Fibroblast of lung (primary cell): ENCODE data around the gene CCDC88C. TPM values are rescaled to one million over a fixed set of nuclear protein-coding genes. Genes with fewer than 3 reads are reported as not detected.

ENCODE experiments used
- DNase-seq, 2 donors: peaks; one replicate each; pipeline versions ENCODE4 v3.0.0 to v3.0.0-alpha.2; 2010; ENCODE audit warnings: low read depth in 2 of 2
- H2AFZ ChIP-seq: 2 replicates; pipeline ENCODE4 v1.5.1; 2012; ENCODE audit warnings: low read length, control low read depth, inconsistent platforms
- H3K27ac ChIP-seq: 2 replicates; pipeline ENCODE4 v1.5.1; 2011; ENCODE audit warnings: low read length, control low read depth; ENCODE audit not compliant: insufficient read depth
- H3K27me3 ChIP-seq: 2 replicates; pipeline ENCODE4 v1.5.1; 2011; ENCODE audit warnings: mild to moderate bottlenecking, low read length; ENCODE audit not compliant: control insufficient read depth, insufficient read depth
- H3K36me3 ChIP-seq: 2 replicates; pipeline ENCODE4 v1.5.1; 2011; ENCODE audit warnings: low read length; ENCODE audit not compliant: control insufficient read depth, insufficient read depth
- H3K4me1 ChIP-seq: 2 replicates; pipeline ENCODE4 v1.5.1; 2011; ENCODE audit warnings: low read length; ENCODE audit not compliant: control insufficient read depth, insufficient read depth; ENCODE audit errors: extremely low read depth
- H3K4me2 ChIP-seq: 2 replicates; pipeline ENCODE4 v1.5.1; 2011; ENCODE audit warnings: low read length, control low read depth; ENCODE audit not compliant: insufficient read depth; ENCODE audit errors: extremely low read depth
- H3K4me3 ChIP-seq, 4 experiments: fragments of 200-600 bp in 1 of 4; sonication (generic) in 1 of 4; replicated peaks in 1 of 4; 2 replicates each; pipeline ENCODE4 v1.5.1; 2011 to 2016; ENCODE audit warnings: low read length in 4 of 4, low read depth in 3 of 4, mild to moderate bottlenecking in 3 of 4, control low read depth in 2 of 4, inconsistent platforms in 1 of 4, mixed read lengths in 1 of 4; ENCODE audit not compliant: insufficient read depth in 1 of 4; ENCODE audit errors: control extremely low read depth in 1 of 4
- H3K79me2 ChIP-seq: 2 replicates; pipeline ENCODE4 v1.5.1; 2012; ENCODE audit warnings: mild to moderate bottlenecking, low read length, inconsistent platforms; ENCODE audit not compliant: control insufficient read depth, insufficient read depth
- H3K9ac ChIP-seq: 2 replicates; pipeline ENCODE4 v1.5.1; 2011; ENCODE audit warnings: mild to moderate bottlenecking, low read length, control low read depth; ENCODE audit not compliant: insufficient read depth
- H3K9me3 ChIP-seq: 2 replicates; pipeline ENCODE4 v1.5.1; 2012; ENCODE audit warnings: low read depth, low read length; ENCODE audit not compliant: control insufficient read depth, insufficient read depth
- H4K20me1 ChIP-seq: 2 replicates; pipeline ENCODE4 v1.5.1; 2011; ENCODE audit warnings: low read length; ENCODE audit not compliant: control insufficient read depth, insufficient read depth; ENCODE audit errors: extremely low read depth
- EZH2 ChIP-seq: IDR thresholded peaks from 2 replicates; pipeline ENCODE4 v1.5.1; 2012; ENCODE audit warnings: low read length, control low read depth, mild to moderate bottlenecking; ENCODE audit errors: missing control alignments
- polyA plus RNA-seq, 2 donors: library from polyadenylated mRNA; depleted of rRNA in 1 of 2; stranded (reverse) in 1 of 2; unstranded in 1 of 2; fragments of >200 nt; gene quantifications; 2 replicates each; pipeline ENCODE4 v1.2.1, GENCODE V29; 2011 to 2012; ENCODE audit warnings: missing spikeins in 1 of 2
- total RNA-seq: library from RNA; depleted of rRNA; stranded (reverse); fragments of >200 nt; gene quantifications from 2 replicates; pipeline ENCODE4 v1.2.1, GENCODE V29; 2014
- TF ChIP-seq, protein P1 (sequence below), 2 donors: IDR thresholded peaks in 1 of 2; conservative IDR thresholded peaks in 1 of 2; 1 replicate in 1 of 2; 2 replicates in 1 of 2; pipeline ENCODE4 v1.5.1; 2011 to 2012; ENCODE audit warnings: low read length in 2 of 2, control low read depth in 1 of 2, inconsistent platforms in 1 of 2, low read depth in 1 of 2, mild to moderate bottlenecking in 1 of 2

CCDC88C gene
- total and polyA plus RNA-seq, 2 donors (not counting 1 experiment from before 2014, with no cell fraction given) = 0.02 to 0.17 TPM

DNA sequence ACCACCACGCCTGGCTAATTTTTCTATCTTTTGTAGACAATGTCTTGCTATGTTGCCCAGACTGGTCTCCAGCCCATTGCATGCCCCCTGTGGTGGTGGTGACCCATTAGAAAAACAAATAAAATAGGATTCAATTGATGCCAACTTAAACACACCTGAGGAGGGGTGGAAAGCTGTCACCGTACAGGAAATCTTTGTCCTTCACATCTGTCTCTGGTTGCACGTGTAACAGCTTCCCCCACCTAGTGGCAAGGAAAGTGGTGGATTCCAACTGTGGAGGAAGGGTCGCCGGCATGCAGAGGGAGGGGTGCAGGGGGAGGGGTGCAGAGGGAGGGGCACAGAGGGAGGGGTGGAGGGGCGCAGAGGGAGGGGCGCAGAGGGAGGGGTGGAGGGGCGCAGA lies 147.0 kb downstream of the CCDC88C start:
- Histone ChIP-seq H3K4me3 (no peak overlapping the region), H3K9me3 (no peaks in the 10 kb centered on the region), H3K27me3 (no peaks in the 10 kb centered on the region), H2AFZ (no peak overlapping the region), H3K4me2 (no peak overlapping the region), H3K36me3 (no peaks in the 10 kb centered on the region), H3K27ac (no peak overlapping the region), H3K4me1 (peaks cover 6% of the 10 kb centered on the region), H4K20me1 (no peaks in the 10 kb centered on the region), H3K9ac (no peak overlapping the region), H3K79me2 (no peaks in the 10 kb centered on the region)
- TF ChIP-seq EZH2 = no peak
- TF ChIP-seq, protein P1, sequence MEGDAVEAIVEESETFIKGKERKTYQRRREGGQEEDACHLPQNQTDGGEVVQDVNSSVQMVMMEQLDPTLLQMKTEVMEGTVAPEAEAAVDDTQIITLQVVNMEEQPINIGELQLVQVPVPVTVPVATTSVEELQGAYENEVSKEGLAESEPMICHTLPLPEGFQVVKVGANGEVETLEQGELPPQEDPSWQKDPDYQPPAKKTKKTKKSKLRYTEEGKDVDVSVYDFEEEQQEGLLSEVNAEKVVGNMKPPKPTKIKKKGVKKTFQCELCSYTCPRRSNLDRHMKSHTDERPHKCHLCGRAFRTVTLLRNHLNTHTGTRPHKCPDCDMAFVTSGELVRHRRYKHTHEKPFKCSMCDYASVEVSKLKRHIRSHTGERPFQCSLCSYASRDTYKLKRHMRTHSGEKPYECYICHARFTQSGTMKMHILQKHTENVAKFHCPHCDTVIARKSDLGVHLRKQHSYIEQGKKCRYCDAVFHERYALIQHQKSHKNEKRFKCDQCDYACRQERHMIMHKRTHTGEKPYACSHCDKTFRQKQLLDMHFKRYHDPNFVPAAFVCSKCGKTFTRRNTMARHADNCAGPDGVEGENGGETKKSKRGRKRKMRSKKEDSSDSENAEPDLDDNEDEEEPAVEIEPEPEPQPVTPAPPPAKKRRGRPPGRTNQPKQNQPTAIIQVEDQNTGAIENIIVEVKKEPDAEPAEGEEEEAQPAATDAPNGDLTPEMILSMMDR (conservative IDR thresholded peaks at IDR 0.05 in 1 of 2, IDR thresholded peaks at IDR 0.05 in 1 of 2; ENCODE audit: low read depth in 1 of 2, low read length in 2 of 2) = no peak
- DNase-seq = no peak

DNA sequence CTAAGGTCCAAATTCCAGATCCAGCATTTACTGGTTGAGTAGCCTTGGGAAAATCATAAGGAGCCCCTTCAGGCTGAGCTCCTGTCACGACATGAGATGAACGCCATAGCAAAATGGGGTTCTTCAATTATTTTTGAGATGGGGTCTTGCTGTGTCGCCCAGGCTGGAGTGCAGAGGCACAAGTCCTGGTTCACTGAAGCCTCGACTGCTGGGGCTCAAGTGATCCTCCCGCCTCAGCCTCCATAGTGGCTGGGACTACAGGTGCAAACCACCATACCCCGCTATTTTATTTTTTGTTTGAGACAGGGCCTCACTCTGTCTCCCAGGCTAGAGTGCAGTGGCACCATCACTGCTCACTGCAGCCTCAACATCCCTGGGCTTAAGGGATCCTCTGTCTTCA lies 147.4 kb downstream of the CCDC88C start:
- no peak overlapping the region for H3K4me2 ChIP-seq
- H3K4me1 ChIP-seq = peaks cover 6% of the 10 kb centered on the region
- H3K4me3 ChIP-seq = no peak overlapping the region
- no peak overlapping the region for H3K9ac ChIP-seq
- no peaks in the 10 kb centered on the region for H3K79me2 ChIP-seq
- no peaks in the 10 kb centered on the region for H3K27me3 ChIP-seq
- DNase-seq = no peak
- no peaks in the 10 kb centered on the region for H3K9me3 ChIP-seq
- H2AFZ ChIP-seq = no peak overlapping the region
- no peak for TF ChIP-seq EZH2
- no peak overlapping the region for H3K27ac ChIP-seq
- H3K36me3 ChIP-seq = no peaks in the 10 kb centered on the region
- H4K20me1 ChIP-seq = no peaks in the 10 kb centered on the region

DNA sequence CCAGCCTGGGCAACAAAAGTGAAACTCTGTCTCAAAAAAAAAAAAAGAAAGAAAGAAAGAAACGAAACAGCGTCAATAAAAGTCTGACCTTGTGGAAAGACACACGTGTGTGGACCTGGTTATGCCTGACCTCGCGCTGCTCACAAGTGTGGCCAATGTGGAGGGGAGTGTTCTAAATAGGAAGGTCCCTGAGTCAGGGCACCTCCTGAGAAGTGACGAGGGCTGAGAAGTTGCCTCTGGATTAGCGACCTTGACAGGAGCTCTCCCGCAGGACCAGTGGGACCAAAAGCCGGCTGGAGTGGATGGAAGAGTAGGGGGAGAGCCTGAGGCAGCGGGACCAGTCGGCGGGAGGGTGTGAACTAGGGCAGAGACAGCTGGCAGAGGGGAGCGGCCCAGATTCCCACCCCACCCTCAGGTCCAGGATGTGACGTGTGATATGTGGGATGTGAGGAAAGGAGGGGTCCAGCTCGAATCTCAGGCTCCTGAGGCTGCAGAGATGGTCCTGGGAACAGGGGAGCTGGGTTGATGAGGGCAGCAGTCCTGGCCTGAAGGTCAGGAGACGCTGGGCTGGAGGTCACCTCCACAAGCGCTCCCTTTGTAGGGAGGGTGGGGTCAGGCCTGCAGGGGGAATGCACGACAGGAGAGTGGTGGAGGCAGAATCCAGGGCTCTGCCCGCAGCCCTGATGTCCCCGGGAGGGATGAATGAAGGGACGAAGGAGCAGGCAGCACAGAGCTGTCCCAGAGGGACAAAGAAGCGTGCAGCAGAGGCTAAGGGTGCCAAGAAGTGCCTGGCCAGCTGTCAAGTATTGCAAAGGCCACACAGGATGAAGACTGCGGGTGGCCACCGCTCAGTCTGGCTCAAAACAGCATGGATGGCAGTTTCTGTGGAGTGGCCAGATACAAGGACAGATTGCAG lies 148.3 kb downstream of the CCDC88C start:
- no peaks in the 10 kb centered on the region for H3K79me2 ChIP-seq
- no peak overlapping the region for H3K9ac ChIP-seq
- H2AFZ ChIP-seq = peak overlapping the region; percentile 59
- peak in 1 of 2 donors; percentile 28 for DNase-seq
- H3K4me3 ChIP-seq = peak overlapping the region in 1 of 4 experiments; percentile 43
- no peaks in the 10 kb centered on the region for H3K36me3 ChIP-seq
- peaks cover 6% of the 10 kb centered on the region for H3K4me1 ChIP-seq
- no peak overlapping the region for H3K27ac ChIP-seq
- no peaks in the 10 kb centered on the region for H3K9me3 ChIP-seq
- no peaks in the 10 kb centered on the region for H3K27me3 ChIP-seq
- H3K4me2 ChIP-seq = peak overlapping the region; percentile 59
- no peaks in the 10 kb centered on the region for H4K20me1 ChIP-seq
- TF ChIP-seq, protein P1 (conservative IDR thresholded peaks at IDR 0.05 in 1 of 2, IDR thresholded peaks at IDR 0.05 in 1 of 2; ENCODE audit: low read depth in 1 of 2, low read length in 2 of 2) = no peak
- TF ChIP-seq EZH2 = no peak
